OCI-M1 (cell line): ENCODE measurements around the gene GALP.
A peak's percentile ranks its signal among the peaks of the same experiment; 100 is the strongest.
"Not testable (repeated sequence)": the region's sequence is repeated elsewhere in the genome, so short reads cannot be mapped to it uniquely, and the experiment has no call there.

Experiments
- DNase-seq: peaks from one replicate; lab custom pipeline; 2025; lab: John Stamatoyannopoulos, UW

Gene GALP

GRCh38 chr19:56148096-56148495, 27.7 kb upstream of the GALP start:
- DNase-seq: no peak

DNA sequence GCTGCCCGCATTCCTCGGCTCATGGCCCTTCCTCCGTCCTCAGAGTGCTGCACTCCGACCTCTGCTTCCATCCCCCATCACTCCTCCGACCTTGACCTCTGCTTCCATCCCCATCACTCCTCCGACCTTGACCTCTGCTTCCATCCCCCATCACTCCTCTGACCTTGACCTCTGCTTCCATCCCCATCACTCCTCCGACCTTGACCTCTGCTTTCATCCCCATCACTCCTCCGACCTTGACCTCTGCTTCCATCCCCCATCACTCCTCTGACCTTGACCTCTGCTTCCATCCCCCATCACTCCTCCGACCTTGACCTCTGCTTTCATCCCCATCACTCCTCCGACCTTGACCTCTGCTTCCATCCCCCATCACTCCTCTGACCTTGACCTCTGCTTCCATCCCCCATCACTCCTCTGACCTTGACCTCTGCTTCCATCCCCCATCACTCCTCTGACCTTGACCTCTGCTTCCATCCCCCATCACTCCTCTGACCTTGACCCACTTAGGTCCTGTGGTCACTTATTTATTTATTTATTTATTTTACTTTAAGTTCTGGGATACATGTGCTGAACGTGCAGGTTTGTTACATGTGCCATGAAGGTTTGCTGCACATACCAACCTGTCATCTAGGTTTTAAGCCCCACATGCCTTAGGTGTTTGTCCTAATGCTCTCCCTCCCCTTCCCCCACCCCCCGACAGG, 26.7 kb upstream of the GALP start:
- not testable (repeated sequence) for DNase-seq

GRCh38 chr19:56149656-56150038, 26.2 kb upstream of the GALP start:
- DNase-seq: no peak

DNA sequence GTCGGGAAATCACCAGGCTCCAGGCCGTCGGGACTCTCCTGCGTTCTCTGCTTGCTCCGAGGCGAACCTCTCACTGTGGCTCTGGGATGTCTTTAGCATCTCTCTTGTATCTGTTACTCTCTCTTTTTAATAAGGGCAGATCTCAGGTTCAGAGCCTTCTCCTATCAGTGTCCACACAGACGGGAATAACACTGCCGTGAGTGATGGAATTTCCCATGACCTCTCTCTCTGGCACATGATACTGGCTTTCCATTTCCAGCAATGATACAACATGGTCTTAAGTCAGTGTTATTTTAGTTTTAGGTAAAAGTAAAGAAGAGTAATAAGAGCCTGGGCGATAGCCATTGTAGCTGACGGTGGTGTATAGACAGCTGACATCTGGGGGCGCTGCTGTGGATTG, 25.4 kb upstream of the GALP start:
- DNase-seq: no peak

DNA sequence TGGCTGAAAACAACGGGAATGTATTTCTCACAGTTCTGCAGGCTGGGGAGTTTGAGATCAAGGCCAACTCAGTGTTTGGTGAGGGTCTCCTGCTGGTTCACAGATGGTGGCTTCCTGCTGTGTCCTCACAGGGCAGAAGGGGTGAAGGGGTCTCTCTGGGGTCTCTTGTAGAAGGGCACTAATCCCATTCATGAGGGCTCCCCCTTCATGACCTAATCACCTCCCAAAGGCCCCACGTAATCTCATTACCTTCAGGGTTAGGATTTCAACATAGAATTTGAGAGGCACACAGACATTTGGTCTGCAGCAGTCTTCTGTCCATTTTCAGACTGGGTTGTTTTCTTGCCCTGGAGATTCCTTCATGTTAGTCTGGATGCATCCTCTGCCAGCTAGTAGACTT, 23.2 kb upstream of the GALP start:
- DNase-seq: no peak

GRCh38 chr19:56153507-56153906, 22.3 kb upstream of the GALP start:
- DNase-seq: no peak

- no peak for DNase-seq
Observed at GRCh38 chr19:56155124-56155687, 20.6 kb upstream of the GALP start.

- DNase-seq: no peak
Observed at GRCh38 chr19:56156768-56157167, 19.0 kb upstream of the GALP start.

GRCh38 chr19:56158170-56158757, 17.5 kb upstream of the GALP start:
- DNase-seq: no peak

- no peak for DNase-seq
Observed at GRCh38 chr19:56159009-56159559, 16.7 kb upstream of the GALP start.

- DNase-seq: no peak
Observed at GRCh38 chr19:56159622-56160271, 16.1 kb upstream of the GALP start.

- no peak for DNase-seq
Observed at GRCh38 chr19:56161534-56161933, 14.3 kb upstream of the GALP start.

- DNase-seq: peak; percentile 52
Observed at GRCh38 chr19:56162258-56162657, 13.6 kb upstream of the GALP start.

DNA sequence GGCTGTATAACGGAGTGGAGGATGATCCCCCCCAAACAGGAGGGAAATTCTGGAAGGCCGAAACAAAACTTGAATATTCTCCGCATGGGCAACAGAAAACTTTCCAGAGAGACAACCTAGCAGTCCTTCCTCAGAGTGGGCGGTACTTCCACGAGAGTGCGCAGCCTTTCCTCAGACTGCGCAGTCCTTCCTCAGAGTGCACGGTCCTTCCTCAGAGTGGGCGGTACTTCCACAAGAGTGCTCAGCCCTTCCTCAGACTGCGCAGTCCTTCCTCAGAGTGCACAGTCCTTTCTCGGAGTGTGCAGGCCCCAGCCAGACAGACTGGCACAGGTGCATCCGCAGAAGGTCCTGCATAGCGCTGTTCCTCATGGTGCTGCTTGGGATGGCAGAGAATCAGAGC, 12.7 kb upstream of the GALP start:
- no peak for DNase-seq

DNA sequence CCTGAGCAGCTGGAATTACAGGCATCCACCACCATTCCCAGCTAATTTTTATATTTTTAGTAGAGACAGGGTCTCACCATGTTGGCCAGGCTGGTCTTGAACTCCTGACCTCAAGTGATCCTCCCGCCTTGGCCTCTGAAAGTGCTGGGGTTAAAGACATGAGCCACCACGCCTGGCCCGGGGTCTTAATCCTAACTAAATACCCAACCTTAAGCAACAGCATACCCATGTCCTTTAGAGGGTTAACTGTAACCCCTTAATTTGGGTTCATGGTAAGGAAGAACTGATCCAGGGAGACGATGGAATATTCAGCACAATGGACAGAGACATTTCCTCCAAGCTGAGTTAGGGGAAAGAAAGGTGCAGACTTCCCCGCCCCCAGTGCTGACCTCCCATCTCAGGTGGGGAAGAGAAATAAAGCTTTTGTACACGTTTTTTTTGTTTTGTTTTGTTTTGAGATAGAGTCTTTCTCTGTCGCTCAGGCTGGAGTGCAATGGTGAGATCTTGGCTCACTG, 8.7 kb upstream of the GALP start:
- DNase-seq: peak; percentile 41

DNA sequence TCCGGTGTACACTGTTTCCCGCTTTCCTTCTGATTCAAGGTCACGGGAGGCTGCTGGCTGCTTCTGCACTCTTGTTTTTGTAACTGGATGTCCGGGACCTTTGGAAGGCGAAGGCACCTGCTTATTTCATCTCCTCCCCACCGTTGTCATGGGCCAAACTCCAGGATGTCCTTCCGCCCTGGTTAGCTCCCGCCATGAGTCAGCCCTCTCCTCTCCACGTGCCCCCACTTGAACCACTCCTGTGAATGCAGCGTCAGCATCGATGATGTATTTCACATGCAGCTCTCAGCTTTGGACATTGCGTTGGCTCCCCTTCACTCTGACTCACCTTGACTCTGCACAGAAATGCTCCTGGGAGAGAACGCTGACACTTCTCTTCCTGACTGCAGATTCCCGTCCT, 5.5 kb upstream of the GALP start:
- no peak for DNase-seq

GRCh38 chr19:56174086-56174485, 1.7 kb upstream of the GALP start:
- no peak for DNase-seq

DNA sequence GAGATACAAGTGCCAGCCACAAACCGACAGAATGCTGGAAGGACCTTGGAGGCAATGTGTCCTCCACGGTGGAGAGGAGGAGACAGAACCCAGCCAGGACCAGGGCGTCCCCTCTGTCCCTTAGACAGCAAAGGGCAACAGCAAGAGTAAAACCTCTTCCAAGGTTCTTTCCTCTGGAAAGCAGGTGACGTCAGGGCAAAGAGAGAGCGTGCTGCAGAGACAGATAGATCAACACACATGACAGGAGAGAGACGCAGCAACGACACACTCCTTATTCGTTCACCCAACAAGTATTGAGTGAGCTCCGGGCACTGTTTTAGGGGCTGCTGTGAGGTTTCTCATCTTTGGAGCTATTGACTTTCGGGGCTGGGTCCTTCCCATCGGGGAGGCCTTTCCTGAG, 1.3 kb upstream of the GALP start:
- no peak for DNase-seq

GRCh38 chr19:56176310-56176709, 502 bp downstream of the GALP start:
- not testable (repeated sequence) for DNase-seq

DNA sequence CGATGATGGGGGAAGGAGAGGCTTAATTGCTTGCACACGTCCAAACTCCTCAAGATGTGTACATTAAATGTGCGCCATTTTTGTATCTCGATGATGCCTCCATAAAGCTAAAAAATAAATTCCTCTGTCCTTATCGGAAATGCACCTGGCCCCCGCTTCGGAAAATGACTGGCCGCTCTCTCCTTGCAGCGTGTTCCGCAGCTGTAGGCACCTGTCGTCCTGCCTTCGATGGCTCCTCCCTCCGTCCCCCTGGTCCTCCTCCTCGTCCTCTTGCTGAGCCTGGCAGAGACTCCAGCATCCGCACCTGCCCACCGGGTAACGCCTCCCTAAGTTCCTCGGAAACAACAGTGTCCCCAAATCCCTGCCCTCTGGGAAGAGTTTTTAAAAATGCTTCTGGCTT, 1.1 kb downstream of the GALP start:
- DNase-seq: no peak

DNA sequence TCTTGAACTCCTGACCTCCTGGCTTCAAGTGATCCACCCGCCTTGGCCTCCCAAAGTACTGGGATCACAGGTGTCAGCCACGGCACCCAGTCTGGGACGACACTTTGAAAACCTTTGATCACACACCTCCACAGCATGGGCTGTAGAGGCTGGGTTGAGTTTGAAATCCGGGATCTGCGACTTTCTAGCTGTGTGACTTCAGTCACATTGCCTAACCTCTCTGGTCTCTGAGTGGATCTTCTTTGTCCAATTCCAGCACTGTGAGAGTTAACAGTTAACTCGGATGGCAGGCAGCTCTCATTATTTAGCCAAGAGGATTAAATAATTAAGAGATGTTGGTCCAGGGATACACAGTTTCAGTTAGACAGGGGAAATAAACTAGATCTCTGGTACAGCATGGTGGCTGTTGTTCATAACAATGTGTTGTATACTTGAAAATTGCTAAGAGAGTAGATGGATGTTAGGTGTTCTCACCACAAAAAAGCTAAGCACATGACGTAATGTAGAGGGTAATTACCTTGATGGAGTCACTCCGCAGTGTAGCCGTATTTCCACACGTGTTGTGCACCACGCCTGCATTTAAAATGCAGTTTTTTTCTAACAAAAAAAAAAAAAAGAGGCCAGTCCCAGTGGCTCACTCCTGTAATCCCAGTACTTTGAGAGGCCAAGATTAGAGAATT, 1.9 kb downstream of the GALP start:
- no peak for DNase-seq

DNA sequence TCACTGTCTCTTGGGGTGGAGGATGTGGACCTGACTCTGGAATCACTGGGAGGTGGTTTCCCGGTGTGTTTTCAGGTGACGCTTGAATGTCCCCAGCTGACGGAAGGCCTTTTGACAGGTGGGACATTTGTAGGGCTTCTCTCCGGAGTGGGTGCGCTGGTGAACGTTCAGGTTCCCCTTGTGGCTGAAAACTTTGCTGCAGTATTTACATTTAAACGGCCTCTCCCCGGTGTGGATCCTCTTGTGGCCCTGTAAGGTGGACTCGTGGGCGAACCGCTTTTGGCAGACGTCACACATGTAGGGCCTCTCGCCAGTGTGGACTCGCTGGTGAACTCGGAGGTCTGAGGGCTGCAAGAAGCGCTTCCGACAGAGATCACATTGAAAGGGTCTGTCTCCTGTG, 14.0 kb downstream of the GALP start:
- no peak for DNase-seq
